Fibroblast of lung (primary cell): ENCODE results near the gene PSMA4. TPM values are rescaled to one million over a fixed set of nuclear protein-coding genes. Genes with fewer than 3 reads are reported as not detected.

Experiments used
- DNase-seq, 2 donors: peaks; one replicate each; pipeline versions ENCODE4 v3.0.0 to v3.0.0-alpha.2; 2010; ENCODE audit warnings: low read depth in 2 of 2
- H2AFZ ChIP-seq: 2 replicates; pipeline ENCODE4 v1.5.1; 2012; ENCODE audit warnings: low read length, control low read depth, inconsistent platforms
- H3K27ac ChIP-seq: 2 replicates; pipeline ENCODE4 v1.5.1; 2011; ENCODE audit warnings: low read length, control low read depth; ENCODE audit not compliant: insufficient read depth
- H3K27me3 ChIP-seq: 2 replicates; pipeline ENCODE4 v1.5.1; 2011; ENCODE audit warnings: mild to moderate bottlenecking, low read length; ENCODE audit not compliant: control insufficient read depth, insufficient read depth
- H3K36me3 ChIP-seq: 2 replicates; pipeline ENCODE4 v1.5.1; 2011; ENCODE audit warnings: low read length; ENCODE audit not compliant: control insufficient read depth, insufficient read depth
- H3K4me1 ChIP-seq: 2 replicates; pipeline ENCODE4 v1.5.1; 2011; ENCODE audit warnings: low read length; ENCODE audit not compliant: control insufficient read depth, insufficient read depth; ENCODE audit errors: extremely low read depth
- H3K4me2 ChIP-seq: 2 replicates; pipeline ENCODE4 v1.5.1; 2011; ENCODE audit warnings: low read length, control low read depth; ENCODE audit not compliant: insufficient read depth; ENCODE audit errors: extremely low read depth
- H3K4me3 ChIP-seq, 4 experiments: fragments of 200-600 bp in 1 of 4; sonication (generic) in 1 of 4; replicated peaks in 1 of 4; 2 replicates each; pipeline ENCODE4 v1.5.1; 2011 to 2016; ENCODE audit warnings: low read length in 4 of 4, low read depth in 3 of 4, mild to moderate bottlenecking in 3 of 4, control low read depth in 2 of 4, inconsistent platforms in 1 of 4, mixed read lengths in 1 of 4; ENCODE audit not compliant: insufficient read depth in 1 of 4; ENCODE audit errors: control extremely low read depth in 1 of 4
- H3K79me2 ChIP-seq: 2 replicates; pipeline ENCODE4 v1.5.1; 2012; ENCODE audit warnings: mild to moderate bottlenecking, low read length, inconsistent platforms; ENCODE audit not compliant: control insufficient read depth, insufficient read depth
- H3K9ac ChIP-seq: 2 replicates; pipeline ENCODE4 v1.5.1; 2011; ENCODE audit warnings: mild to moderate bottlenecking, low read length, control low read depth; ENCODE audit not compliant: insufficient read depth
- H3K9me3 ChIP-seq: 2 replicates; pipeline ENCODE4 v1.5.1; 2012; ENCODE audit warnings: low read depth, low read length; ENCODE audit not compliant: control insufficient read depth, insufficient read depth
- H4K20me1 ChIP-seq: 2 replicates; pipeline ENCODE4 v1.5.1; 2011; ENCODE audit warnings: low read length; ENCODE audit not compliant: control insufficient read depth, insufficient read depth; ENCODE audit errors: extremely low read depth
- CTCF ChIP-seq, 2 donors: IDR thresholded peaks in 1 of 2; conservative IDR thresholded peaks in 1 of 2; 1 replicate in 1 of 2; 2 replicates in 1 of 2; pipeline ENCODE4 v1.5.1; 2011 to 2012; ENCODE audit warnings: low read length in 2 of 2, control low read depth in 1 of 2, inconsistent platforms in 1 of 2, low read depth in 1 of 2, mild to moderate bottlenecking in 1 of 2
- EZH2 ChIP-seq: IDR thresholded peaks from 2 replicates; pipeline ENCODE4 v1.5.1; 2012; ENCODE audit warnings: low read length, control low read depth, mild to moderate bottlenecking; ENCODE audit errors: missing control alignments
- polyA plus RNA-seq, 2 donors: library from polyadenylated mRNA; depleted of rRNA in 1 of 2; stranded (reverse) in 1 of 2; unstranded in 1 of 2; fragments of >200 nt; gene quantifications; 2 replicates each; pipeline ENCODE4 v1.2.1, GENCODE V29; 2011 to 2012; ENCODE audit warnings: missing spikeins in 1 of 2
- total RNA-seq: library from RNA; depleted of rRNA; stranded (reverse); fragments of >200 nt; gene quantifications from 2 replicates; pipeline ENCODE4 v1.2.1, GENCODE V29; 2014

PSMA4 gene
- total and polyA plus RNA-seq, 2 donors (not counting 1 experiment from before 2014, with no cell fraction given) = 161 to 404 TPM

GRCh38 chr15:78567531-78567930 lies 27.3 kb downstream of the PSMA4 start:
- H3K4me2 ChIP-seq = no peak overlapping the region
- peaks cover 5% of the 10 kb centered on the region for H3K27me3 ChIP-seq
- no peak overlapping the region for H3K27ac ChIP-seq
- H3K4me3 ChIP-seq = no peak overlapping the region
- no peaks in the 10 kb centered on the region for H4K20me1 ChIP-seq
- DNase-seq = no peak
- TF ChIP-seq EZH2 = no peak
- TF ChIP-seq CTCF (conservative IDR thresholded peaks at IDR 0.05 in 1 of 2, IDR thresholded peaks at IDR 0.05 in 1 of 2; ENCODE audit: low read depth in 1 of 2, low read length in 2 of 2) = no peak
- no peak overlapping the region for H3K9ac ChIP-seq
- H3K36me3 ChIP-seq = no peaks in the 10 kb centered on the region
- no peaks in the 10 kb centered on the region for H3K9me3 ChIP-seq
- H2AFZ ChIP-seq = no peak overlapping the region
- no peaks in the 10 kb centered on the region for H3K79me2 ChIP-seq
- peaks cover 3% of the 10 kb centered on the region for H3K4me1 ChIP-seq

DNA sequence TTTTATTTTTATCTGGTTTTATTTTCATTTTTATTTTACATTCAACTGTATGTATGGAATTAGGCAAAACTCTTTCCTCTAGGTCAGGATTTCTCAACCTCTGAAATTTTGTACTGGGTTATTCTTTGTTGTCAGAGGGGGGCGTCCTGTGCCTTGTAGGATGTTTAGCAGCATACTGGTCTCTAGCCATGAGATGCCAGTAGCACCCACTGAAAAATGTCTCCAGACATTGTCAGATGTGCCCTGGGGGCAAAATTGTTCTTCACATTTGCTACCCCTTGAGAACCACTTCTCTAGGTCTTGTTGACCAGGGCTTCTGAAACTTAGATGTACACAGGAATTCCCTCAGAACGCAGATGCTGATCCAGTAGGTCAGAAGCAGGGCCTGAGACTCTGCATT lies 30.5 kb downstream of the PSMA4 start:
- H4K20me1 ChIP-seq = no peaks in the 10 kb centered on the region
- DNase-seq = no peak
- TF ChIP-seq EZH2 (no peak), CTCF (conservative IDR thresholded peaks at IDR 0.05 in 1 of 2, IDR thresholded peaks at IDR 0.05 in 1 of 2; ENCODE audit: low read depth in 1 of 2, low read length in 2 of 2) (no peak)
- no peak overlapping the region for H3K4me2 ChIP-seq
- H3K27me3 ChIP-seq = peaks cover 5% of the 10 kb centered on the region
- H3K9me3 ChIP-seq = no peaks in the 10 kb centered on the region
- no peak overlapping the region for H3K9ac ChIP-seq
- H3K27ac ChIP-seq = no peak overlapping the region
- no peaks in the 10 kb centered on the region for H3K79me2 ChIP-seq
- H3K4me1 ChIP-seq = peaks cover 3% of the 10 kb centered on the region
- no peaks in the 10 kb centered on the region for H3K36me3 ChIP-seq
- no peak overlapping the region for H2AFZ ChIP-seq
- no peak overlapping the region for H3K4me3 ChIP-seq

- H3K36me3 ChIP-seq = no peaks in the 10 kb centered on the region
- H3K4me2 ChIP-seq = no peak overlapping the region
- no peak overlapping the region for H3K4me3 ChIP-seq
- H4K20me1 ChIP-seq = no peaks in the 10 kb centered on the region
- H3K27ac ChIP-seq = no peak overlapping the region
- no peaks in the 10 kb centered on the region for H3K4me1 ChIP-seq
- no peak overlapping the region for H2AFZ ChIP-seq
- no peak overlapping the region for H3K9ac ChIP-seq
- H3K27me3 ChIP-seq = no peaks in the 10 kb centered on the region
- DNase-seq = no peak
- no peak for TF ChIP-seq CTCF (conservative IDR thresholded peaks at IDR 0.05 in 1 of 2, IDR thresholded peaks at IDR 0.05 in 1 of 2; ENCODE audit: low read depth in 1 of 2, low read length in 2 of 2)
- TF ChIP-seq EZH2 = no peak
- H3K79me2 ChIP-seq = no peaks in the 10 kb centered on the region
- H3K9me3 ChIP-seq = no peaks in the 10 kb centered on the region
Measured at GRCh38 chr15:78571382-78571781, 31.1 kb downstream of the PSMA4 start.
